ENCODE data around the gene MCF2L2. TPM values are rescaled to one million over a fixed set of nuclear protein-coding genes. Genes with fewer than 3 reads are reported as not detected.

MCF2L2 gene
- total and polyA plus RNA-seq, 2 donors = 0.44 to 3.6 TPM

DNA sequence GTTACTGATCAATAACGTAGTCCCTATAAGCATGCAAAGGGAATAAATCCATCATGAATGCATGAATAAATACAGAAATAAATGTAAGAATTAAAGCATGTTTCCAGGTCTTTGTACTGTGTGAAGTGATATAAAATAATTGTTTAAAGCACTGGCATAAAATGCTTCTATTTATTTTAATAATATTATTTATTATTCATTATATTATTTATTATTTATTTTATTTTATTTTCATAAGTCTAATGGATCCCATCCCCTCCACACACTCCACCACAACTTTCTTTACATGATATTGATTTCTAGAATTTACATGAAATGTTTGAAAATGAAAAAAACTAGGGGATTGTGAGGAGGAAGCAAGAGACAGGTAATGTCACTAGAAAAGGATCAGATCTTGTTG lies 73.5 kb downstream of the MCF2L2 start:
- DNase-seq (ENCODE audit: extremely low spot score) = no peak
- Histone ChIP-seq H3K4me1 (ENCODE audit: insufficient read depth) (no peaks in the 10 kb centered on the region), H3K4me3 (ENCODE audit: low read depth, low read length) (no peak overlapping the region), H3K36me3 (ENCODE audit: insufficient read depth) (no peaks in the 10 kb centered on the region), H3K27ac (ENCODE audit: low read depth) (no peak overlapping the region)
- WGBS = 97% methylated on average over 1 of the region's 1 CpG

DNA sequence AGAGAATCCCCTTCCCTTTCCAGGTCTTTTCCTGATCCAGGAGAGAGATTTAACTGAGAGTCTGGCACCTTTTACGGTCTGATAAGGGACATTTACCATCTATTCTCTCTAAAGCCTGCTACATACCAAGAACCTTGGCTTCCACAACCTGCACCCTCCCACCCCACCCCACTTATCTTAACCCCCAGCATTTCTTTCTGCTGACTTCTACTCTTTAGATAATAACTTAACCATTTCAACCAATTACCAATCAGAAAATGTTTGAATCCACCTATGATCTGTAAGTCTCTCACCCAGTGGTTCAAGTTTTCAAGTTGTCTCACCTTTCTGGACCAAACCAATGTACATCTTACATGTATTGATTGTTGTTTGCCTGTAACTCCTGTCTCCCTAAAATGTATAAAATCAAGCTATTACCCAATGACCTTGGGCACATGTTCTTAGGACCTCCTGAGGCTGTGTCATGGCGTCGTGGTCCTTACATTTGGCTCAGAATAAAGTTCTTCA lies 74.0 kb downstream of the MCF2L2 start:
- H3K27ac ChIP-seq (ENCODE audit: low read depth) = no peak overlapping the region
- no peaks in the 10 kb centered on the region for H3K4me1 ChIP-seq (ENCODE audit: insufficient read depth)
- WGBS = 85% methylated on average over 3 of the region's 3 CpGs
- no peak overlapping the region for H3K4me3 ChIP-seq (ENCODE audit: low read depth, low read length)
- DNase-seq (ENCODE audit: extremely low spot score) = no peak
- H3K36me3 ChIP-seq (ENCODE audit: insufficient read depth) = no peaks in the 10 kb centered on the region

DNA sequence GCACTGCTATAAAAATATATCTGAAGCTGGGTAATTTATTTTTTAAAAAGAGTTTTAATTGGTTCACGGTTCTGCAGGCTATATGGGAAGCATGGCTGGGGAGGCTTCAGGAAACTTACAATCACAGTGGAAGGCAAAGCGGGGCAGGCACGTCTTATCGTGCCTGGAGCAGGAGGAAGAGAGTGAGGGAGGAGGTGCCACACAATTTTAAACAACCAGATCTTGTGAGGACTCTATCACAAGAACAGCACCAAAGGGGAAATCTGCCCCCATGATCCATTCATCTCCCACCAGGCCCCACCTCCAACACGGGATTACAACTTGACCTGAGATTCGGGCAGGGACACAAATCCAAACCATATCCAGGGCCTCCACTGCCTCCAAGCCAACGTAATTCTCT lies 75.0 kb downstream of the MCF2L2 start:
- no peaks in the 10 kb centered on the region for H3K4me1 ChIP-seq (ENCODE audit: insufficient read depth)
- DNase-seq (ENCODE audit: extremely low spot score) = no peak
- H3K36me3 ChIP-seq (ENCODE audit: insufficient read depth) = no peaks in the 10 kb centered on the region
- 90% methylated on average over 7 of the region's 7 CpGs for WGBS
- no peak overlapping the region for H3K27ac ChIP-seq (ENCODE audit: low read depth)
- H3K4me3 ChIP-seq (ENCODE audit: low read depth, low read length) = no peak overlapping the region

- Histone ChIP-seq H3K27ac (ENCODE audit: low read depth) (no peak overlapping the region), H3K36me3 (ENCODE audit: insufficient read depth) (no peaks in the 10 kb centered on the region), H3K4me3 (ENCODE audit: low read depth, low read length) (no peak overlapping the region), H3K4me1 (ENCODE audit: insufficient read depth) (no peaks in the 10 kb centered on the region)
- no peak for DNase-seq (ENCODE audit: extremely low spot score)
- WGBS = 67% methylated on average over 3 of the region's 3 CpGs
Observed at GRCh38 chr3:183350164-183350563, 78.3 kb downstream of the MCF2L2 start.

GRCh38 chr3:183349421-183350157 lies 78.8 kb downstream of the MCF2L2 start:
- 66% methylated on average over 8 of the region's 8 CpGs for WGBS
- Histone ChIP-seq H3K4me1 (ENCODE audit: insufficient read depth) (no peaks in the 10 kb centered on the region), H3K36me3 (ENCODE audit: insufficient read depth) (no peaks in the 10 kb centered on the region), H3K4me3 (ENCODE audit: low read depth, low read length) (no peak overlapping the region), H3K27ac (ENCODE audit: low read depth) (no peak overlapping the region)
- DNase-seq (ENCODE audit: extremely low spot score) = no peak

GRCh38 chr3:183342824-183343223 lies 85.6 kb downstream of the MCF2L2 start:
- Histone ChIP-seq H3K4me3 (ENCODE audit: low read depth, low read length) (no peak overlapping the region), H3K4me1 (ENCODE audit: insufficient read depth) (no peaks in the 10 kb centered on the region), H3K27ac (ENCODE audit: low read depth) (no peak overlapping the region), H3K36me3 (ENCODE audit: insufficient read depth) (no peaks in the 10 kb centered on the region)
- DNase-seq (ENCODE audit: extremely low spot score) = no peak
- 81% methylated on average over 1 of the region's 1 CpG for WGBS

GRCh38 chr3:183341545-183342288 lies 86.7 kb downstream of the MCF2L2 start:
- no peak overlapping the region for H3K4me3 ChIP-seq (ENCODE audit: low read depth, low read length)
- no peak for DNase-seq (ENCODE audit: extremely low spot score)
- 64% methylated on average over 14 of the region's 14 CpGs for WGBS
- no peaks in the 10 kb centered on the region for H3K36me3 ChIP-seq (ENCODE audit: insufficient read depth)
- no peaks in the 10 kb centered on the region for H3K4me1 ChIP-seq (ENCODE audit: insufficient read depth)
- H3K27ac ChIP-seq (ENCODE audit: low read depth) = no peak overlapping the region

DNA sequence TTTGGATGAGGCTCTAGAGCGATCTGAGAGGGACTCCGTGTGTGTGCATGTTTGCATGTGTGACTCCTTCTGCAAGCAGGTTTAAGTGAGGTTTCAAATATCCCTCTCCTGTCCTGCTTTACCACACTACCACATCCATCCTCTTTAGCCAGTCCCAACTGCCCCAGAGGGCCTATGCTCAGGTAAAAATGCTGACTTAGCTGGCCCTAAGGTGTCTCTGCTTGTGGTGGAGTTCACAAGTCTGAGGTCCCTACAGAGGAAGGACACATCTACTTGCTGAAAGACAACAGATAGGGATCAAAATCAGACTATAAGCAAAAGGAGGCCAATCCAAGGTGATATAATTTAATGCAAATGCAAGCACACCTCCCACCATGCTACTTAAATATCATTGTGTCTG lies 88.2 kb downstream of the MCF2L2 start:
- Histone ChIP-seq H3K27ac (ENCODE audit: low read depth) (no peak overlapping the region), H3K4me1 (ENCODE audit: insufficient read depth) (no peaks in the 10 kb centered on the region), H3K36me3 (ENCODE audit: insufficient read depth) (no peaks in the 10 kb centered on the region), H3K4me3 (ENCODE audit: low read depth, low read length) (no peak overlapping the region)
- WGBS = 95% methylated on average over 2 of the region's 2 CpGs
- DNase-seq (ENCODE audit: extremely low spot score) = no peak

DNA sequence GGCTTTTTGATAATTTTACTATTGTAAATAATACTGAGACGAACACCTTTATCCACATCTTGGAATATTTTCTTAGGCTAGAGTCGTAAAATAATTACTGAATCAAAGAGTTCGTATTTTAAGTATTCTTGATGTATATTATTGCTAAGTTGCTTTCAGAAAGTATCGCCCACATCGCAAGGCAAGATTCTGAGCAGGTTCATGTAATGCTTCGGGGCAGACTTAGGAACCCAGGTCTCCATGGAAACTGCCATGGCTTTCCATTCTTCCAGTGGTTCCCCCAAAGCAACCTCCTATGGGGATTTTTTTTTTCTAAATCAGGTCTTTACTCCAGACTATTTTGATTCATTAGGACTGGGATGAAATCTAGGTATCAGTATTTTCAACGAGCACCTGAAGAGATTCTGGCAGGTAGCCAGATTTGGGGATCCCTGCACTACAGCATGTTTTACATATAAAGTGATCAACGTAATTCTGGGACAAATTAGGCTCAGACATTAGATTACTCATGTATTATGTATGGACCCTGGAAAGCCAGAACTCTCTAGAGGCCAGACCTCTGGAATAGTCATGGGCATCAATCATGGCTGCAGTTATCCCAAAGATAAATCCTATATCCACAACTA lies 88.8 kb downstream of the MCF2L2 start:
- no peaks in the 10 kb centered on the region for H3K36me3 ChIP-seq (ENCODE audit: insufficient read depth)
- H3K27ac ChIP-seq (ENCODE audit: low read depth) = no peak overlapping the region
- H3K4me1 ChIP-seq (ENCODE audit: insufficient read depth) = no peaks in the 10 kb centered on the region
- DNase-seq (ENCODE audit: extremely low spot score) = no peak
- H3K4me3 ChIP-seq (ENCODE audit: low read depth, low read length) = no peak overlapping the region
- WGBS = 89% methylated on average over 8 of the region's 8 CpGs

- no peak overlapping the region for H3K27ac ChIP-seq (ENCODE audit: low read depth)
- DNase-seq (ENCODE audit: extremely low spot score) = no peak
- 95% methylated on average over 7 of the region's 7 CpGs for WGBS
- no peaks in the 10 kb centered on the region for H3K4me1 ChIP-seq (ENCODE audit: insufficient read depth)
- H3K36me3 ChIP-seq (ENCODE audit: insufficient read depth) = no peaks in the 10 kb centered on the region
- no peak overlapping the region for H3K4me3 ChIP-seq (ENCODE audit: low read depth, low read length)
Observed at GRCh38 chr3:183338520-183338919, 89.9 kb downstream of the MCF2L2 start.

DNA sequence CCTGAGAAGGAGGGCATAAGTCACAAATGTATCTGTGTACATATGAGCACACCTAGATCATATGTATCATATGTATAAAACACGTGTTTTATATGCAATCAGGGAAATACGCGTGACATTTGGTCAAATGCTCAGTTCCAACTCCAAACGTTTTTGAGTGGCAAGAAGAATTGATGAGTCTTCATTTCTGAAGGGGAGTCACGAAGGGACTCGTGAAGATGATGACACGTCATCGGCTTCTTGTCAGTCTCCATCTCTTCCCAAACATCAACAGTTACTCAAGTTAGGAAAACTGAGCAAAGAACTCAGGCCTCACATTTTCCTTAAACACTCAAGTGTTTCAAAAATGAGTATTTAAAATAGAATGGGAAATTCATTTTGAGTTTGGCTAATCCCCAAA lies 95.9 kb downstream of the MCF2L2 start:
- H3K4me3 ChIP-seq (ENCODE audit: low read depth, low read length) = no peak overlapping the region
- no peaks in the 10 kb centered on the region for H3K36me3 ChIP-seq (ENCODE audit: insufficient read depth)
- H3K4me1 ChIP-seq (ENCODE audit: insufficient read depth) = no peaks in the 10 kb centered on the region
- H3K27ac ChIP-seq (ENCODE audit: low read depth) = no peak overlapping the region
- DNase-seq (ENCODE audit: extremely low spot score) = no peak
- WGBS = 86% methylated on average over 8 of the region's 8 CpGs

GRCh38 chr3:183331498-183331897 lies 96.9 kb downstream of the MCF2L2 start:
- Histone ChIP-seq H3K36me3 (ENCODE audit: insufficient read depth) (no peaks in the 10 kb centered on the region), H3K27ac (ENCODE audit: low read depth) (no peak overlapping the region), H3K4me3 (ENCODE audit: low read depth, low read length) (no peak overlapping the region), H3K4me1 (ENCODE audit: insufficient read depth) (no peaks in the 10 kb centered on the region)
- no peak for DNase-seq (ENCODE audit: extremely low spot score)
- 42% methylated on average over 3 of the region's 3 CpGs for WGBS

DNA sequence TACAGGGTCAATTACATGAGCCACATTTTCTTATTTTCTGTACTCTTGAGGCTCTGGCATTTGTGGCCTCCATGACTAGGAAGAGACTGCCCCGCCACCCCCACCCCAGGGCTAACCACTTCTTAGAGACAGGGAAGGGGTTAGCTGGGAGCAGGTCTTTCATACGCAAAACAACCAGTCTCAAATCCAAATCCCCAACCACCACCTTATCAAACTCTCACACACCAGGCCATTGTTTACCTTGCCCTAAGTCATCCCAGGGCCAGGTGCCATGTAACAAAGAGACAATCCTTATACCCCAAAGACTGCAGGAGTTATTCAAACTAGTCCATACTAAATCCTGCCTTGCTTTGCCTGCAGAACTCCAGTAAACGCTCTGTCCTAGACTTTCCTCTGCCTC lies 97.5 kb downstream of the MCF2L2 start:
- no peak overlapping the region for H3K27ac ChIP-seq (ENCODE audit: low read depth)
- WGBS = 77% methylated on average over 3 of the region's 3 CpGs
- DNase-seq (ENCODE audit: extremely low spot score) = no peak

GRCh38 chr3:183329543-183329942 lies 98.9 kb downstream of the MCF2L2 start:
- Histone ChIP-seq H3K36me3 (ENCODE audit: insufficient read depth) (no peaks in the 10 kb centered on the region), H3K4me1 (ENCODE audit: insufficient read depth) (no peaks in the 10 kb centered on the region), H3K27ac (ENCODE audit: low read depth) (no peak overlapping the region), H3K4me3 (ENCODE audit: low read depth, low read length) (no peak overlapping the region)
- 91% methylated on average over 1 of the region's 1 CpG for WGBS
- no peak for DNase-seq (ENCODE audit: extremely low spot score)

More for the DNA sequence above, 97.5 kb downstream of the MCF2L2 start:
- Histone ChIP-seq H3K4me1 (ENCODE audit: insufficient read depth) (no peaks in the 10 kb centered on the region), H3K36me3 (ENCODE audit: insufficient read depth) (no peaks in the 10 kb centered on the region), H3K4me3 (ENCODE audit: low read depth, low read length) (no peak overlapping the region)
